ENCODE data around the gene SLC49A3. TPM values are rescaled to one million over a fixed set of nuclear protein-coding genes. Genes with fewer than 3 reads are reported as not detected.

Gene SLC49A3
- total RNA-seq, 1 experiment from 2014 or later: 0.20 TPM

DNA sequence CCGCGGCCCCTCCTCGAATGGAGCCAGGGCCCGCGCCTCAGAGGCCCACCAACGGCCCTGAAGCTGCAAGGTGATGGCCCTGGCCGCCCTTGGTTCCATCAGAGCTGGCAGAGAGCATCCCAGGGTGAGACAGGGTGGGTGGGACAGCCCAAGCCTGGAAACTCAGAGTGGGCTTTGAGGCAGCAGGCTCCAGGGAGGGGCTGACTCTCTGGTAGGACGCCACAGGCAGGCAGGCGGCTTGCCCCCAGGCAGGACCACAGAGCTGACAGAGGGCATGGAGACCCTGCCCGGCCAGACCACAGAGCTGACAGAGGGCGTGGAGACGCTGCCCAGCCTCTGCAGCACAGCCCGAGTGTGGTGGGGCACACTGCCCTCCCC is 9.9 kb downstream of the SLC49A3 start:
- no TSS peak for BruUV-seq (replicated peaks)
- Mint-ChIP-seq H3K27me3 (ENCODE audit: insufficient read depth, unreplicated experiment) (no peaks in the 10 kb centered on the region), H3K36me3 (ENCODE audit: insufficient read depth, unreplicated experiment) (peaks cover 13% of the 10 kb centered on the region), H3K4me1 (ENCODE audit: low read depth, unreplicated experiment) (no peaks in the 10 kb centered on the region), H3K27ac (ENCODE audit: unreplicated experiment) (no peak overlapping the region), H3K4me3 (ENCODE audit: unreplicated experiment) (no peak overlapping the region), H3K9me3 (ENCODE audit: unreplicated experiment) (no peaks in the 10 kb centered on the region)
- no peak overlapping the region for H3K4me3 ChIP-seq (ENCODE audit: low read depth, low read length)
- no peak for DNase-seq
- no peak for TF ChIP-seq CTCF (IDR thresholded peaks at IDR 0.05; ENCODE audit: insufficient read depth in 1 of 2, low read depth in 1 of 2, low read length in 1 of 2, severe bottlenecking in 1 of 2, unreplicated experiment in 1 of 2)
- CTCF ChIA-PET: no interaction called here
- H3K27me3 ChIP-seq (replicated peaks; ENCODE audit: control insufficient read depth, insufficient read depth, low read length): no peaks in the 10 kb centered on the region
- no peaks in the 10 kb centered on the region for H3K36me3 ChIP-seq (ENCODE audit: control insufficient read depth, insufficient read depth, low read length)
- H3K9me3 ChIP-seq: no peaks in the 10 kb centered on the region
- H3K4me1 ChIP-seq: peaks cover 10% of the 10 kb centered on the region; the same call in 1 of the 2 replicates
- POLR2A ChIA-PET: no interaction called here
- intact Hi-C loops (cut with micrococcal nuclease; ENCODE audit: unreplicated experiment): no loop called here

DNA sequence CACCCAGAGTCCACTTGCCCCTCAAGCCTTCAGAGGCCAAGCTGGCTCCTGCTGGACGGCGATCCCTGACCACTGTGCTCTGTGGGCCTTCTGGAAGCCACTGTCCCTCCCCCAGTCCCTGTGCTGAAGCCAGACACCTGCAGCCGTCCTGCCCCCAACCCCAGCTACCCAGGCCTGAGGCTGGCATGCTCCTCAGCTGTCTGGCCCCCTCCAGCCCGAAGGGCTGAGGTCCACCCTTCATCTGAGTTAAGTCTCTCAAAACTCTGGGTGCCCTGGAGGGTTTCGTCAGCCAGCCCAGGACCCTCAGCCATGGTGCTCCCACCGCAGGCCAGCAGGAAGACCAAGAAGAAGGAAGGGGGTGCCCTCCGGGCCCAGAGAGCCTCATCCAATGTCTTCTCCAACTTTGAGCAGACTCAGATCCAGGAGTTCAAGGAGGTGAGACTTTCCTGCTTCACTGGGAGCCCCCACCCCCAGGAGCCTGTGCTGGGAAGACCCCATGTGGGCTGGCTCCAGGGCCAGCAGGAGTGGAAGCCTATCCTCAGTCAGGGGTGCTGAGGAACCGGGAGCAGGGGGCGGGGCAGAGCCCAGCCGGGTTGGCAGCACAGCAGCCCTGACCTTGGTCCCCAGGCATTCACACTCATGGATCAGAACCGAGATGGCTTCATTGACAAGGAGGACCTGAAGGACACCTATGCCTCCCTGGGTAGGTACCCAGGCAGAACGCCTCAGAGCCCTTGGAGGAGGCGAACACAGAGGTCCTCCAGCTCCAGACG is 10.4 kb downstream of the SLC49A3 start:
- Mint-ChIP-seq H3K9me3 (ENCODE audit: unreplicated experiment) (no peaks in the 10 kb centered on the region), H3K4me1 (ENCODE audit: low read depth, unreplicated experiment) (no peaks in the 10 kb centered on the region), H3K27me3 (ENCODE audit: insufficient read depth, unreplicated experiment) (no peaks in the 10 kb centered on the region), H3K4me3 (ENCODE audit: unreplicated experiment) (no peak overlapping the region), H3K27ac (ENCODE audit: unreplicated experiment) (no peak overlapping the region), H3K36me3 (ENCODE audit: insufficient read depth, unreplicated experiment) (peaks cover 19% of the 10 kb centered on the region)
- Histone ChIP-seq H3K27me3 (replicated peaks; ENCODE audit: control insufficient read depth, insufficient read depth, low read length) (no peaks in the 10 kb centered on the region), H3K9me3 (no peaks in the 10 kb centered on the region), H3K4me3 (ENCODE audit: low read depth, low read length) (no peak overlapping the region), H3K4me1 (peaks cover 10% of the 10 kb centered on the region; the same call in 1 of the 2 replicates), H3K36me3 (ENCODE audit: control insufficient read depth, insufficient read depth, low read length) (no peaks in the 10 kb centered on the region)
- no peak for TF ChIP-seq CTCF (IDR thresholded peaks at IDR 0.05; ENCODE audit: insufficient read depth in 1 of 2, low read depth in 1 of 2, low read length in 1 of 2, severe bottlenecking in 1 of 2, unreplicated experiment in 1 of 2)
- ChIA-PET POLR2A (no interaction called here), CTCF (no interaction called here)
- intact Hi-C loops (cut with micrococcal nuclease; ENCODE audit: unreplicated experiment): no loop called here
- no peak for DNase-seq
- BruUV-seq (replicated peaks): no TSS peak

GRCh38 chr4:677431-678293 is 11.3 kb downstream of the SLC49A3 start:
- Mint-ChIP-seq H3K4me1 (ENCODE audit: low read depth, unreplicated experiment) (peaks cover 5% of the 10 kb centered on the region), H3K27me3 (ENCODE audit: insufficient read depth, unreplicated experiment) (no peaks in the 10 kb centered on the region), H3K4me3 (ENCODE audit: unreplicated experiment) (no peak overlapping the region), H3K27ac (ENCODE audit: unreplicated experiment) (no peak overlapping the region), H3K36me3 (ENCODE audit: insufficient read depth, unreplicated experiment) (peaks cover 28% of the 10 kb centered on the region), H3K9me3 (ENCODE audit: unreplicated experiment) (no peaks in the 10 kb centered on the region)
- CTCF ChIA-PET: no interaction called here
- Histone ChIP-seq H3K4me1 (peaks cover 14% of the 10 kb centered on the region), H3K36me3 (ENCODE audit: control insufficient read depth, insufficient read depth, low read length) (no peaks in the 10 kb centered on the region), H3K27me3 (replicated peaks; ENCODE audit: control insufficient read depth, insufficient read depth, low read length) (no peaks in the 10 kb centered on the region), H3K9me3 (no peaks in the 10 kb centered on the region), H3K4me3 (ENCODE audit: low read depth, low read length) (no peak overlapping the region)
- POLR2A ChIA-PET: no interaction called here
- intact Hi-C loops (cut with micrococcal nuclease; ENCODE audit: unreplicated experiment): no loop called here
- no peak for TF ChIP-seq CTCF (IDR thresholded peaks at IDR 0.05; ENCODE audit: insufficient read depth in 1 of 2, low read depth in 1 of 2, low read length in 1 of 2, severe bottlenecking in 1 of 2, unreplicated experiment in 1 of 2)
- BruUV-seq (replicated peaks): no TSS peak
- DNase-seq: no peak
